ENCODE data around the gene MS4A4E.

DNA sequence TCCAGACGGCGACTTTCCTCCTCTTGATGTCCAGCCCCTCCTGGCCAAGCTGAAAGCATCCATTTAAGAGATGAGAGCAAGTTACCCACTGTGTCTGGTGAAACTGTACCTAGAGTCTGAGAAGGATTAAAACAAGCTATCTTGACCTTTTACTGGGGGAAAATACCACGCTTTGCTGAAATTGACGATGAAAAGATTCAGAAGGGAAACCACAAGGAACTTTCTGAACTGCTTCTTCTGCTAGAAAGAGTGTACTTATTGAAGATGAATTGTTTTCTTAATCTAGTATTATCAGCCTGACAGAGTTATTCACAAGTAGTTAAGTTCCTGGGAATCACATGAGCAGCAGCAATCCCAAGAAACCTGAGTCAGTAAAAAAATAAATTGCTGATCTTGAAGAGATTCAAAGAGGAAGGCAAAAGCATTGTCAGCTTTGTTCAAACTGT is 47.0 kb downstream of the MS4A4E start:
- TF ChIP-seq, protein P1, sequence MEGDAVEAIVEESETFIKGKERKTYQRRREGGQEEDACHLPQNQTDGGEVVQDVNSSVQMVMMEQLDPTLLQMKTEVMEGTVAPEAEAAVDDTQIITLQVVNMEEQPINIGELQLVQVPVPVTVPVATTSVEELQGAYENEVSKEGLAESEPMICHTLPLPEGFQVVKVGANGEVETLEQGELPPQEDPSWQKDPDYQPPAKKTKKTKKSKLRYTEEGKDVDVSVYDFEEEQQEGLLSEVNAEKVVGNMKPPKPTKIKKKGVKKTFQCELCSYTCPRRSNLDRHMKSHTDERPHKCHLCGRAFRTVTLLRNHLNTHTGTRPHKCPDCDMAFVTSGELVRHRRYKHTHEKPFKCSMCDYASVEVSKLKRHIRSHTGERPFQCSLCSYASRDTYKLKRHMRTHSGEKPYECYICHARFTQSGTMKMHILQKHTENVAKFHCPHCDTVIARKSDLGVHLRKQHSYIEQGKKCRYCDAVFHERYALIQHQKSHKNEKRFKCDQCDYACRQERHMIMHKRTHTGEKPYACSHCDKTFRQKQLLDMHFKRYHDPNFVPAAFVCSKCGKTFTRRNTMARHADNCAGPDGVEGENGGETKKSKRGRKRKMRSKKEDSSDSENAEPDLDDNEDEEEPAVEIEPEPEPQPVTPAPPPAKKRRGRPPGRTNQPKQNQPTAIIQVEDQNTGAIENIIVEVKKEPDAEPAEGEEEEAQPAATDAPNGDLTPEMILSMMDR (conservative IDR thresholded peaks at IDR 0.05), result no peak
- no peak for TF ChIP-seq EZH2 (IDR thresholded peaks at IDR 0.05; ENCODE audit: low read depth)

All from PC-9 (cell line).